Erythroblast (primary cell): ENCODE results near the gene ATL2.

ENCODE experiments used
- GATA1 ChIP-seq: IDR thresholded peaks from 2 replicates; pipeline ENCODE4 v1.6.1; 2011; ENCODE audit warnings: low read depth, mild to moderate bottlenecking, control low read depth, low read length, moderate library complexity
- POLR2A ChIP-seq: IDR thresholded peaks from 2 replicates; pipeline ENCODE4 v1.6.1; 2011; ENCODE audit warnings: mild to moderate bottlenecking, low read length

DNA sequence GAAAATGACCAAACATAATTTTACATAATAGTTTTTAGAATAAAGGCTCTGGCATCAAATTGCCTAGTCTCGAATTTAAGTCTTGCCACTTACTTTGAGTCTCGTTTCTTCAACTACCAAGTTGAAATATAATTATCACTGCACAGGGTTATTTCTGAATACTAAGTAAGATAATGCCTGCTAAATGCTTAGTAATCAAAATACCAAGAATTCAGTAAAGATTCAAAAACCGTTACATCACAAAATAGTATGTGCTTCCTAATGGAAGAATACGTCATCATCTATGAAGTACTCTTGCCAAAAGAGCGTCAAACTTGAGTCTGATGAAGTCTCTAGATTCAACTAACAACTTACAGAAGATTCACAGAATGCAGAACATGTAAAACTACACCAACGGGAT is 40.5 kb downstream of the ATL2 start:
- no peak for TF ChIP-seq POLR2A
- no peak for TF ChIP-seq GATA1
